WTC11 (cell line): ENCODE data around the gene SGCD. TPM values are rescaled to one million over a fixed set of nuclear protein-coding genes. Genes with fewer than 3 reads are reported as not detected.

Experiments
- ATAC-seq: fragments of 200-7000 bp; cut with Tn5 transposase; 2 replicates; pipeline ENCODE4 v1.10.0; 2021; ENCODE audit warnings: mild to moderate bottlenecking, moderate library complexity
- CTCF ChIA-PET: fragments of 300-600 bp; sonication (Branson Sonifier 250); formaldehyde crosslinking; loops from one replicate; lab custom pipeline; 2021; ENCODE audit warnings: antibody characterized with exemption; lab: Charles Lee
- POLR2A ChIA-PET: fragments of 350-600 bp; sonication (Branson Sonifier 250); formaldehyde crosslinking; loops from one replicate; lab custom pipeline; 2021; ENCODE audit warnings: antibody characterized with exemption; lab: Charles Lee
- DNase-seq: peaks from one replicate; pipeline ENCODE4 v3.0.0; 2021; ENCODE audit warnings: low spot score
- H3K27ac Mint-ChIP-seq: 2 replicates; pipeline ENCODE4 v1.8.0; 2021; ENCODE audit warnings: mixed read lengths
- H3K27me3 Mint-ChIP-seq: 2 replicates; pipeline ENCODE4 v1.8.0; 2021; ENCODE audit warnings: low read depth, mild to moderate bottlenecking, moderate library complexity, mixed read lengths
- H3K36me3 Mint-ChIP-seq: 2 replicates; pipeline ENCODE4 v1.8.0; 2021; ENCODE audit warnings: mixed read lengths
- H3K4me1 Mint-ChIP-seq: 2 replicates; pipeline ENCODE4 v1.8.0; 2022; ENCODE audit warnings: mixed read lengths
- H3K4me3 Mint-ChIP-seq: 2 replicates; pipeline ENCODE4 v1.8.0; 2021; ENCODE audit warnings: mild to moderate bottlenecking, moderate library complexity, mixed read lengths
- H3K9me3 Mint-ChIP-seq: 2 replicates; pipeline ENCODE4 v1.8.0; 2021; ENCODE audit warnings: mixed read lengths
- AR ChIP-seq: fragments of 250-450 bp; sonication (Bioruptor Pico); IDR thresholded peaks from 2 replicates; pipeline ENCODE4 v1.9.0; 2021; ENCODE audit warnings: mild to moderate bottlenecking
- E2F4 ChIP-seq: sonication (generic); formaldehyde crosslinking; IDR thresholded peaks from 2 replicates; pipeline ENCODE4 v1.8.1; 2022; ENCODE audit warnings: low read depth, mild to moderate bottlenecking, moderate library complexity, missing genetic modification reagents, borderline replicate concordance
- ESRRA ChIP-seq: sonication (generic); formaldehyde crosslinking; IDR thresholded peaks from 2 replicates; pipeline ENCODE4 v1.8.1; 2022; ENCODE audit warnings: mild to moderate bottlenecking, missing genetic modification reagents, borderline replicate concordance
- FOXK1 ChIP-seq: sonication (generic); formaldehyde crosslinking; IDR thresholded peaks from 2 replicates; pipeline ENCODE4 v1.8.0; 2022; ENCODE audit warnings: mild to moderate bottlenecking, moderate library complexity, missing genetic modification reagents
- GABPB1 ChIP-seq: sonication (generic); formaldehyde crosslinking; IDR thresholded peaks from 2 replicates; pipeline ENCODE4 v1.8.1; 2023; ENCODE audit warnings: mild to moderate bottlenecking, missing genetic modification reagents
- NFATC4 ChIP-seq: fragments of 250-450 bp; sonication (Bioruptor Pico); IDR thresholded peaks from 2 replicates; pipeline ENCODE4 v1.9.0; 2021; ENCODE audit warnings: mild to moderate bottlenecking
- OVOL2 ChIP-seq: fragments of 250-450 bp; sonication (Bioruptor Pico); IDR thresholded peaks from 2 replicates; pipeline ENCODE4 v1.9.0; 2021; ENCODE audit warnings: mild to moderate bottlenecking, borderline replicate concordance
- PREB ChIP-seq: sonication (generic); formaldehyde crosslinking; IDR thresholded peaks from 2 replicates; pipeline ENCODE4 v1.8.1; 2022; ENCODE audit warnings: mild to moderate bottlenecking, missing genetic modification reagents, moderate library complexity, borderline replicate concordance
- PRRX2 ChIP-seq: fragments of 250-450 bp; sonication (Bioruptor Pico); IDR thresholded peaks from 2 replicates; pipeline ENCODE4 v1.8.0; 2021; ENCODE audit warnings: mild to moderate bottlenecking
- TEAD1 ChIP-seq: sonication (generic); formaldehyde crosslinking; IDR thresholded peaks from 2 replicates; pipeline ENCODE4 v1.8.0; 2022; ENCODE audit warnings: mild to moderate bottlenecking, missing genetic modification reagents
- ZNF317 ChIP-seq: sonication (generic); formaldehyde crosslinking; IDR thresholded peaks from 2 replicates; pipeline ENCODE4 v1.8.1; 2023; ENCODE audit warnings: low read depth, mild to moderate bottlenecking, moderate library complexity, missing genetic modification reagents, borderline replicate concordance
- ZNF425 ChIP-seq: fragments of 250-450 bp; sonication (Bioruptor Pico); conservative IDR thresholded peaks from 2 replicates; pipeline ENCODE4 v1.9.0; 2021; ENCODE audit warnings: mild to moderate bottlenecking
- total RNA-seq: library from RNA; stranded (reverse); gene quantifications from 3 replicates; pipeline ENCODE4 v1.2.3, GENCODE V29; 2021
- TF ChIP-seq, protein P1 (sequence below): fragments of 250-450 bp; sonication (Bioruptor Pico); IDR thresholded peaks from 2 replicates; pipeline ENCODE4 v1.9.0; 2021; ENCODE audit warnings: mild to moderate bottlenecking, borderline replicate concordance
- TF ChIP-seq, protein P2 (sequence below): sonication (generic); formaldehyde crosslinking; IDR thresholded peaks from 2 replicates; pipeline ENCODE4 v1.8.1; 2022; ENCODE audit warnings: missing genetic modification reagents, borderline replicate concordance

SGCD gene
- total RNA-seq, 1 experiment from 2014 or later, result 0.33 TPM

DNA sequence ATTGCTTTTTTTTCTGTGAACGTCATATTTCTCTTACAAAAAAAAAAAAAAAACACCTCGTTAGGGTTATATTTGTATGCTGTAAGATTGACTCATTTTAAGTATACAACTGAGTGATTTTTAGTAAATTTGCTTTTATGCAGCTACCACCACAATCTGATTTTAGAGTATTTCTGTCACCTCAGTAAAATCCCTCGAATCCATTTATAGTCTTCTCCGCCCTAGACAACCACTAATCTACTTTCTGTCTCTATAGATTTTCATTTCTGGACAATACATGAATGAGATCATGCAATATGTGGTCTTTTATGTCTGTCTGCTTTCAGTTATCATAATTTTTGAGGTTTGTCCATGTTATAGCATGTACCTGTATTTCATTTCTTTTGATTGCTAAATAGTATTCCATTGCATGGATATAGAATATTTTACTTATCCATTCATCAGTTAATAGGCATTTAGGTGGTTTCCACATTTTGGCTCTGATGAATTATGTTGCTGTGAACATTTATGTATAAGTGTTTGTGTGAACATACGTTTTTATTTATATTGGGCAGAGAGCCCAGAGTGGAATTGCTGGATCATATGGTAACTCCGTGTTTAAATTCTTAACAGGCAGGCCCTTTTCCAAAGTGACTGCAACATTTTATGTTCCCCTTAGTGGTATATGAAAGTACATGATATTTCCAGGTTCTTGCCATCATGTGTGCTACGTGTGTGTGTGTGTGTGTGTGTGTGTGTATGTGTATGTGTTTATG is 171.4 kb downstream of the SGCD start (continued):
- TF ChIP-seq PRRX2 (CRISPR knock-in tag) (no peak), AR (CRISPR knock-in tag) (no peak), ESRRA (CRISPR knock-in tag) (no peak)
- TF ChIP-seq, all 79 proteins: peak for 0

- no peak for DNase-seq
- TF ChIP-seq ZNF425 (CRISPR knock-in tag) (no peak), GABPB1 (CRISPR knock-in tag) (no peak), E2F4 (CRISPR knock-in tag) (no peak), ZNF317 (CRISPR knock-in tag) (no peak), TEAD1 (CRISPR knock-in tag) (no peak), OVOL2 (CRISPR knock-in tag) (no peak), PREB (no peak), FOXK1 (no peak), NFATC4 (CRISPR knock-in tag) (no peak)
- TF ChIP-seq, protein P1, sequence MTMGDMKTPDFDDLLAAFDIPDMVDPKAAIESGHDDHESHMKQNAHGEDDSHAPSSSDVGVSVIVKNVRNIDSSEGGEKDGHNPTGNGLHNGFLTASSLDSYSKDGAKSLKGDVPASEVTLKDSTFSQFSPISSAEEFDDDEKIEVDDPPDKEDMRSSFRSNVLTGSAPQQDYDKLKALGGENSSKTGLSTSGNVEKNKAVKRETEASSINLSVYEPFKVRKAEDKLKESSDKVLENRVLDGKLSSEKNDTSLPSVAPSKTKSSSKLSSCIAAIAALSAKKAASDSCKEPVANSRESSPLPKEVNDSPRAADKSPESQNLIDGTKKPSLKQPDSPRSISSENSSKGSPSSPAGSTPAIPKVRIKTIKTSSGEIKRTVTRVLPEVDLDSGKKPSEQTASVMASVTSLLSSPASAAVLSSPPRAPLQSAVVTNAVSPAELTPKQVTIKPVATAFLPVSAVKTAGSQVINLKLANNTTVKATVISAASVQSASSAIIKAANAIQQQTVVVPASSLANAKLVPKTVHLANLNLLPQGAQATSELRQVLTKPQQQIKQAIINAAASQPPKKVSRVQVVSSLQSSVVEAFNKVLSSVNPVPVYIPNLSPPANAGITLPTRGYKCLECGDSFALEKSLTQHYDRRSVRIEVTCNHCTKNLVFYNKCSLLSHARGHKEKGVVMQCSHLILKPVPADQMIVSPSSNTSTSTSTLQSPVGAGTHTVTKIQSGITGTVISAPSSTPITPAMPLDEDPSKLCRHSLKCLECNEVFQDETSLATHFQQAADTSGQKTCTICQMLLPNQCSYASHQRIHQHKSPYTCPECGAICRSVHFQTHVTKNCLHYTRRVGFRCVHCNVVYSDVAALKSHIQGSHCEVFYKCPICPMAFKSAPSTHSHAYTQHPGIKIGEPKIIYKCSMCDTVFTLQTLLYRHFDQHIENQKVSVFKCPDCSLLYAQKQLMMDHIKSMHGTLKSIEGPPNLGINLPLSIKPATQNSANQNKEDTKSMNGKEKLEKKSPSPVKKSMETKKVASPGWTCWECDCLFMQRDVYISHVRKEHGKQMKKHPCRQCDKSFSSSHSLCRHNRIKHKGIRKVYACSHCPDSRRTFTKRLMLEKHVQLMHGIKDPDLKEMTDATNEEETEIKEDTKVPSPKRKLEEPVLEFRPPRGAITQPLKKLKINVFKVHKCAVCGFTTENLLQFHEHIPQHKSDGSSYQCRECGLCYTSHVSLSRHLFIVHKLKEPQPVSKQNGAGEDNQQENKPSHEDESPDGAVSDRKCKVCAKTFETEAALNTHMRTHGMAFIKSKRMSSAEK (CRISPR knock-in tag), result no peak
- TF ChIP-seq, protein P2, sequence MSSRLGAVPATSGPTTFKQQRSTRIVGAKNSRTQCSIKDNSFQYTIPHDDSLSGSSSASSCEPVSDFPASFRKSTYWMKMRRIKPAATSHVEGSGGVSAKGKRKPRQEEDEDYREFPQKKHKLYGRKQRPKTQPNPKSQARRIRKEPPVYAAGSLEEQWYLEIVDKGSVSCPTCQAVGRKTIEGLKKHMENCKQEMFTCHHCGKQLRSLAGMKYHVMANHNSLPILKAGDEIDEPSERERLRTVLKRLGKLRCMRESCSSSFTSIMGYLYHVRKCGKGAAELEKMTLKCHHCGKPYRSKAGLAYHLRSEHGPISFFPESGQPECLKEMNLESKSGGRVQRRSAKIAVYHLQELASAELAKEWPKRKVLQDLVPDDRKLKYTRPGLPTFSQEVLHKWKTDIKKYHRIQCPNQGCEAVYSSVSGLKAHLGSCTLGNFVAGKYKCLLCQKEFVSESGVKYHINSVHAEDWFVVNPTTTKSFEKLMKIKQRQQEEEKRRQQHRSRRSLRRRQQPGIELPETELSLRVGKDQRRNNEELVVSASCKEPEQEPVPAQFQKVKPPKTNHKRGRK (CRISPR knock-in tag), result no peak
- Mint-ChIP-seq H3K4me1 (peaks cover 4% of the 10 kb centered on the region; the same call in 1 of the 2 replicates), H3K27me3 (no peaks in the 10 kb centered on the region), H3K27ac (no peak overlapping the region), H3K9me3 (no peaks in the 10 kb centered on the region), H3K36me3 (no peaks in the 10 kb centered on the region), H3K4me3 (no peak overlapping the region)
- ChIA-PET POLR2A (no interaction called here), CTCF (no interaction called here)
- no peak for ATAC-seq
These were observed 173.8 kb downstream of the SGCD start for GRCh38 chr5:156500755-156501154.
